GM12892 (cell line): Measurements from ENCODE around the gene ANKRD11.

ENCODE experiments used
- POLR2A ChIP-seq: IDR thresholded peaks from 2 replicates; pipeline ENCODE4 v1.6.1; 2011; ENCODE audit warnings: low read depth, low read length, control low read depth
- POLR2AphosphoS5 ChIP-seq: IDR thresholded peaks from 2 replicates; pipeline ENCODE4 v1.6.1; 2011; ENCODE audit warnings: low read depth, low read length, control low read depth

DNA sequence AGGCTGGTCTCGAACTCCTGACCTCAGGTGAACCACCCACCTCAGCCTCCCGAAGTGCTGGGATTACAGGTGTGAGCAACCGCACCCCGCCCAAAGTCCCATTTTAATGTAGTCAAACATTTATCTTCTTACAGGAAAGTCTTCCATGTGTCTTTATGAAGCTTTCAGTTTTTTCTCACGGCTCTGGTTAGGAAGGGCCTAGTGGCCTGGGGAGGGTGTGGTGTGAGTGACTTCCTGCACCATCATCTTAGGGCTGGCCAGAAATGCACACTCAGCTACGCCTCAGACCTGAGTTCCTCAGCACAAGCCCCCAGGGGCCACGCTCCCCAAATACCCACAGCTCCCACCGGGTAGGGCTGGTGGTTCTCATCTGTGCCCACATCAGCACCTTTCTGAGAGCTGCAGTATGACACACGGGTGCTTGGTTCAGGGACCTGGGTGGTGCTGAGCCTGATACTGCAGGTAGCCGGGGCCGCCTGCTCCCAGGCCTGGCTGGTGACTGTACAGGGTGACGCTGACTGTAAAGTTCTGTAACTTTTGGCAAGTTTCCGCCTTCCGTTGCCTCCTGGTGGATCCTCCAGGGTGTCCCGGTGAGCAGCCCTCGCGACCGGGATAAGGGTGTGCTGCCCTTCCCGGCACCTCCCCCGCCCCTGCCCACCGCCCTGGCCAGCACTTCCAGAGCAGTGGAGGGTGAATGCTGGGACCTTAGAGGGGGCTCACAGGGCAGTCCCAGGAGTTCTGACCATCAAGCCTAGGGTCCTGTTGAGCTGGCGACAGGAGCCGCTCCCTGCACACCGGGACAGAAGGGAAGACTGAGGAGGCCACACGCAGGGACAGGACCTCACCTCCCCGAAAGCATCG lies 220.3 kb downstream of the ANKRD11 start:
- TF ChIP-seq POLR2A (no peak), POLR2AphosphoS5 (no peak)
